PC-3 (cell line): Measurements from ENCODE around the gene INTS1.

Source experiments
- EZH2 ChIP-seq: fragments of 300-600 bp; sonication (generic); IDR thresholded peaks from one replicate; pipeline ENCODE4 v1.6.1; 2017; ENCODE audit warnings: antibody characterized with exemption, mild to moderate bottlenecking, low read length; ENCODE audit not compliant: unreplicated experiment
- EZH2phosphoT487 ChIP-seq: fragments of 300-600 bp; sonication (generic); IDR thresholded peaks from 2 replicates; pipeline ENCODE4 v1.6.1; 2018; ENCODE audit warnings: mild to moderate bottlenecking, antibody characterized with exemption, low read length, borderline replicate concordance
- TF ChIP-seq, protein P1 (sequence below): fragments of 300-600 bp; sonication (generic); conservative IDR thresholded peaks from 2 replicates; pipeline ENCODE4 v1.5.1; 2017; ENCODE audit warnings: antibody characterized with exemption, low read depth, mild to moderate bottlenecking, low read length

DNA sequence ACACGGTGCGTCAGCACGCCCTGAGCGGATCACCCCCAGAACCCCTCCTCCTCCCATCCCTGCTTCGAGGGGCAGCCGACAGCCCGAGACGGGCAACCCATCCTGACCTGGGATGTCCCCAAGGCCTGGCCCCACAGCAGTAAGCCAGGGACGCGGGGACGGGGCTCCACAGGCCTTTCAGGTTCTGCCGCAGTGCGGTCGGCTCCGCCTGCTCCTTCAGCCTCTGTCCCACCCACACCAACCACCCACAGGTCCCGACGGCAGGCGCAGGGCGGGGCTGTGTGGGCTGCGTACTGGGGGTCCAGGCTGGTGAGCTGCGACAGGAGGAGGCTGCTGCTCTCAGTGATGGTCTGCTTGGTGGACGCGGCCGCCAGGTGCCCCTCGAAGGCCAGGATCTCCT is 16.7 kb downstream of the INTS1 start:
- TF ChIP-seq EZH2phosphoT487 (no peak), EZH2 (no peak)
- TF ChIP-seq, protein P1, sequence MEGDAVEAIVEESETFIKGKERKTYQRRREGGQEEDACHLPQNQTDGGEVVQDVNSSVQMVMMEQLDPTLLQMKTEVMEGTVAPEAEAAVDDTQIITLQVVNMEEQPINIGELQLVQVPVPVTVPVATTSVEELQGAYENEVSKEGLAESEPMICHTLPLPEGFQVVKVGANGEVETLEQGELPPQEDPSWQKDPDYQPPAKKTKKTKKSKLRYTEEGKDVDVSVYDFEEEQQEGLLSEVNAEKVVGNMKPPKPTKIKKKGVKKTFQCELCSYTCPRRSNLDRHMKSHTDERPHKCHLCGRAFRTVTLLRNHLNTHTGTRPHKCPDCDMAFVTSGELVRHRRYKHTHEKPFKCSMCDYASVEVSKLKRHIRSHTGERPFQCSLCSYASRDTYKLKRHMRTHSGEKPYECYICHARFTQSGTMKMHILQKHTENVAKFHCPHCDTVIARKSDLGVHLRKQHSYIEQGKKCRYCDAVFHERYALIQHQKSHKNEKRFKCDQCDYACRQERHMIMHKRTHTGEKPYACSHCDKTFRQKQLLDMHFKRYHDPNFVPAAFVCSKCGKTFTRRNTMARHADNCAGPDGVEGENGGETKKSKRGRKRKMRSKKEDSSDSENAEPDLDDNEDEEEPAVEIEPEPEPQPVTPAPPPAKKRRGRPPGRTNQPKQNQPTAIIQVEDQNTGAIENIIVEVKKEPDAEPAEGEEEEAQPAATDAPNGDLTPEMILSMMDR = no peak
